ENCODE results near the gene SPNS2. TPM values are rescaled to one million over a fixed set of nuclear protein-coding genes. Genes with fewer than 3 reads are reported as not detected.
A peak's percentile ranks its signal among the peaks of the same experiment; 100 is the strongest.

The SPNS2 gene
- total RNA-seq, 4 donors from 2014 or later: 10.4 to 17.4 (median 16.4) TPM

GRCh38 chr17:4566785-4567184, 68.1 kb downstream of the SPNS2 start:
- Histone ChIP-seq H3K36me3 (no peaks in the 10 kb centered on the region), H3K4me1 (peaks cover 0 to 22% (median 0%) of the 10 kb centered on the region in 3 donors), H3K27ac (no peak overlapping the region), H3K9me3 (no peaks in the 10 kb centered on the region), H3K4me3 (no peak overlapping the region), H3K27me3 (no peaks in the 10 kb centered on the region)
- ATAC-seq: peak; percentile 64
- WGBS, 2 donors (ENCODE audit: low coverage in 1 of 2): 14 to 50% methylated on average over 1 to 2 of the region's 5 CpGs
- TF ChIP-seq POLR2A (IDR thresholded peaks at IDR 0.05) (no peak), CTCF (IDR thresholded peaks at IDR 0.05) (peak; percentile 46 to 81 (median 68))

GRCh38 chr17:4569591-4569990, 70.9 kb downstream of the SPNS2 start:
- TF ChIP-seq EP300 (IDR thresholded peaks at IDR 0.05): no peak
- TF ChIP-seq POLR2AphosphoS5 (IDR thresholded peaks at IDR 0.05): no peak
- no peak for TF ChIP-seq CTCF (IDR thresholded peaks at IDR 0.05)
- TF ChIP-seq POLR2A (IDR thresholded peaks at IDR 0.05): no peak
- WGBS, 2 donors (ENCODE audit: low coverage in 1 of 2): 40 to 86% methylated on average over 1 of the region's 1 CpG
- no peak overlapping the region for H3K27ac ChIP-seq

DNA sequence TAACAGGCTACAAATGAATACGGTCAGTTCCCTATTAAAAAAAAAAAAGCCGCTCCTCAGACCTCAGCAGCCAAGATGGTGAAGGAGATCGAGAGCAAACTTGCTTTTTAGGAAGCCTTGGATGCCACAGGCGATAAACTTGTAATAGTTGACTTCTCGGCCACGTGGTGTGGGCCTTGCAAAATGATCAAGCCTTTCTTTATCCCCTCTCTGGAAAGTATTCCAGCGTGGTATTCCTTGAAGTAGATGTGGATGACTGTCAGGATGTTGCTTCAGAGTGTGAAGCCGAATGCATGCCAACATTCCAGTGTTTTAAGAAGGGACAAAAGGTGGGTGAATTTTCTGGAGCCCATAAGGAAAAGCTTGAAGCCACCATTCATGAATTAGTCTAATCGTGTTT, 73.5 kb downstream of the SPNS2 start:
- Histone ChIP-seq H3K27ac (no peak overlapping the region), H3K36me3 (no peaks in the 10 kb centered on the region), H3K4me1 (no peaks in the 10 kb centered on the region), H3K9me3 (no peaks in the 10 kb centered on the region), H3K27me3 (peaks cover 6% of the 10 kb centered on the region), H3K4me3 (no peak overlapping the region)
- no peak for TF ChIP-seq POLR2AphosphoS5 (IDR thresholded peaks at IDR 0.05)
- TF ChIP-seq POLR2A (IDR thresholded peaks at IDR 0.05): no peak
- WGBS, 2 donors (ENCODE audit: low coverage in 1 of 2): 67 to 71% methylated on average over 6 to 9 of the region's 9 CpGs
- ATAC-seq: no peak

More at GRCh38 chr17:4569591-4569990, 70.9 kb downstream of the SPNS2 start:
- Histone ChIP-seq H3K4me3 (no peak overlapping the region), H3K36me3 (no peaks in the 10 kb centered on the region), H3K27me3 (no peaks in the 10 kb centered on the region), H3K9me3 (no peaks in the 10 kb centered on the region), H3K4me1 (peaks cover 0 to 16% (median 0%) of the 10 kb centered on the region in 3 donors)
- no peak for ATAC-seq

DNA sequence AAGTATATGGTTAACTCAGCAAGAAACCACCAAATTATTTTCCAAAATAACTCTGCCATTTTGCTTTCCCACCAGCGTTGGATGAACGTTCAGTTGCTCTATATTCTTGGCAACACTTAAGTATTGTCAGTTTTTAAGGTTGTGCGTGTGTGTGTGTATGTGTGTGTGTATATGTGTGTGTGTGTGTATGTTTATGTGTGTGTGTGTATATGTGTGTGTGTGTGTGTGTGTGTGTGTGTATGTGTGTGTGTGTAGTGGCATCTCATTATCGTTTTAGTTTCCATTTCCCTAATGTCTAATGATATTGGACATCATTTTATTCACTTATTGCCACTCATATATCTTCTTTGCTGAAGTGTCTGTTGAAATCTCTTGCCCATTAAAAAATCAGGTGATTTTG, 74.4 kb downstream of the SPNS2 start:
- no peaks in the 10 kb centered on the region for H3K36me3 ChIP-seq
- peaks cover 6% of the 10 kb centered on the region for H3K27me3 ChIP-seq
- no peak overlapping the region for H3K27ac ChIP-seq
- no peak for ATAC-seq
- TF ChIP-seq POLR2A (IDR thresholded peaks at IDR 0.05): no peak
- TF ChIP-seq CTCF (IDR thresholded peaks at IDR 0.05): no peak
- TF ChIP-seq EP300 (IDR thresholded peaks at IDR 0.05): no peak
- TF ChIP-seq POLR2AphosphoS5 (IDR thresholded peaks at IDR 0.05): no peak
- no peaks in the 10 kb centered on the region for H3K9me3 ChIP-seq
- 54 to 60% methylated on average over 3 of the region's 4 CpGs for WGBS, 2 donors (ENCODE audit: low coverage in 1 of 2)
- no peak overlapping the region for H3K4me3 ChIP-seq
- no peaks in the 10 kb centered on the region for H3K4me1 ChIP-seq

- ATAC-seq: no peak
- no peaks in the 10 kb centered on the region for H3K9me3 ChIP-seq
- H3K27ac ChIP-seq: no peak overlapping the region
- H3K4me3 ChIP-seq: no peak overlapping the region
- WGBS, 2 donors (ENCODE audit: low coverage in 1 of 2): 71% methylated on average over 4 of the region's 7 CpGs; no CpG with 5 or more reads in 1 of the 2 donors
- peaks cover 6% of the 10 kb centered on the region for H3K27me3 ChIP-seq
- no peak for TF ChIP-seq POLR2A (IDR thresholded peaks at IDR 0.05)
- no peak for TF ChIP-seq POLR2AphosphoS5 (IDR thresholded peaks at IDR 0.05)
- TF ChIP-seq EP300 (IDR thresholded peaks at IDR 0.05): no peak
- TF ChIP-seq CTCF (IDR thresholded peaks at IDR 0.05): no peak
- no peaks in the 10 kb centered on the region for H3K36me3 ChIP-seq
- H3K4me1 ChIP-seq: no peaks in the 10 kb centered on the region
Measured at GRCh38 chr17:4573669-4574068, 75.0 kb downstream of the SPNS2 start.
